Chondrocyte (in vitro differentiated cells): ENCODE data around the gene GSTK1. TPM values are rescaled to one million over a fixed set of nuclear protein-coding genes. Genes with fewer than 3 reads are reported as not detected.

ENCODE experiments used
- DNase-seq: peaks from one replicate; pipeline ENCODE4 v3.0.0; 2021; ENCODE audit warnings: mixed read lengths, low spot score
- H3K27ac Mint-ChIP-seq: one replicate; pipeline ENCODE4 v1.8.0; 2021; ENCODE audit warnings: mild to moderate bottlenecking, moderate library complexity, mixed read lengths; ENCODE audit not compliant: unreplicated experiment
- H3K27me3 Mint-ChIP-seq: 2 replicates; pipeline ENCODE4 v1.8.0; 2021; ENCODE audit warnings: low read depth, mixed read lengths
- H3K36me3 Mint-ChIP-seq: 2 replicates; pipeline ENCODE4 v1.8.0; 2021; ENCODE audit warnings: low read depth, mixed read lengths
- H3K4me1 Mint-ChIP-seq: 2 replicates; pipeline ENCODE4 v1.8.0; 2021; ENCODE audit warnings: low read depth, mild to moderate bottlenecking, mixed read lengths
- H3K4me3 Mint-ChIP-seq: one replicate; pipeline ENCODE4 v1.8.0; 2021; ENCODE audit warnings: mild to moderate bottlenecking, moderate library complexity, mixed read lengths; ENCODE audit not compliant: unreplicated experiment
- H3K9me3 Mint-ChIP-seq: 2 replicates; pipeline ENCODE4 v1.8.0; 2021; ENCODE audit warnings: low read depth, mixed read lengths
- total RNA-seq: library from RNA; stranded (reverse); gene quantifications from 3 replicates; pipeline ENCODE4 v1.2.1, GENCODE V29; 2021
- TF ChIP-seq, protein P1 (sequence below): fragments of 200-600 bp; sonication (generic); IDR thresholded peaks from 2 replicates; pipeline ENCODE4 v1.5.0; 2021; ENCODE audit warnings: antibody characterized with exemption, mild to moderate bottlenecking, moderate library complexity

The GSTK1 gene
- total RNA-seq, 1 donor from 2014 or later = 70.1 TPM

DNA sequence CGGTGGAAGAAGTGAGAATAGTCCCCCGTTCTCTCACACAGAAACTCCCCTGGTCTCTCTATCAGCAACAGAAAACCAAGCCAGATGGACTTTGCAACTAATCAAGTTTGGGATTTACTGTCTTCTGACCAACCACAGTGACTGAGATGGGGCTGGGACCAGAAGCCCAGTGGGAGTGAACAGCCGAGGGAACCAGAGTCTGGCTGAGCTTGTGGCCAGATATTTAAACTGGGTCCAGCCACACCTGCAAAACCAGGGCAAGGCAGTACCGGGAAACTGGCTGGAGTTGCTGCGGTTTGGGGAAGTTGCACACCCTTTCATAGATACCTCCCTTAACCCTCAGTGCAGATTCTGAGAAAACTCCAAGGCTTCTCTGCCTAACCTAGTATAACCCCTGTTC lies 6.0 kb downstream of the GSTK1 start:
- Mint-ChIP-seq H3K4me3 (no peak overlapping the region), H3K27me3 (no peaks in the 10 kb centered on the region), H3K36me3 (peaks cover 20% of the 10 kb centered on the region), H3K27ac (no peak overlapping the region), H3K9me3 (no peaks in the 10 kb centered on the region), H3K4me1 (peaks cover 11% of the 10 kb centered on the region)
- DNase-seq = no peak
- TF ChIP-seq, protein P1, sequence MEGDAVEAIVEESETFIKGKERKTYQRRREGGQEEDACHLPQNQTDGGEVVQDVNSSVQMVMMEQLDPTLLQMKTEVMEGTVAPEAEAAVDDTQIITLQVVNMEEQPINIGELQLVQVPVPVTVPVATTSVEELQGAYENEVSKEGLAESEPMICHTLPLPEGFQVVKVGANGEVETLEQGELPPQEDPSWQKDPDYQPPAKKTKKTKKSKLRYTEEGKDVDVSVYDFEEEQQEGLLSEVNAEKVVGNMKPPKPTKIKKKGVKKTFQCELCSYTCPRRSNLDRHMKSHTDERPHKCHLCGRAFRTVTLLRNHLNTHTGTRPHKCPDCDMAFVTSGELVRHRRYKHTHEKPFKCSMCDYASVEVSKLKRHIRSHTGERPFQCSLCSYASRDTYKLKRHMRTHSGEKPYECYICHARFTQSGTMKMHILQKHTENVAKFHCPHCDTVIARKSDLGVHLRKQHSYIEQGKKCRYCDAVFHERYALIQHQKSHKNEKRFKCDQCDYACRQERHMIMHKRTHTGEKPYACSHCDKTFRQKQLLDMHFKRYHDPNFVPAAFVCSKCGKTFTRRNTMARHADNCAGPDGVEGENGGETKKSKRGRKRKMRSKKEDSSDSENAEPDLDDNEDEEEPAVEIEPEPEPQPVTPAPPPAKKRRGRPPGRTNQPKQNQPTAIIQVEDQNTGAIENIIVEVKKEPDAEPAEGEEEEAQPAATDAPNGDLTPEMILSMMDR = no peak

DNA sequence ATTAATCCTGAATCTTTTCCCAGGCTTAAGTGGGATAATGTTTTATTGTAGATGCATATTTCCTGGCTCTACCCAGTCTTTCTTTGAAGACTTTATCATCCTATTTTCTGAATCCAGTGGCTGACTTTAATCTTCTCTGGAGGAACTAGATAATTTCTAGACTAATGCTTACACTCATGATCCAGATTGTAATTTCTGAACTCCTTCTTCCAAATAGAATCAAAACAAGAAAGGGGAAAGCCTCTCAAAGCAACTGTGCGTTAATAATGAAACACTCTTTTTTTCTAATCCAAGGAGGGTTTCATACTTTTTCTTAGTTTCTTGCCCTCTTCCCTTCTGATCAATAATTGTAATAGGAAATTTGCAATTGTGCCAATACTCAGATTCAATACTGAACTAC lies 8.0 kb downstream of the GSTK1 start:
- no peaks in the 10 kb centered on the region for H3K4me1 Mint-ChIP-seq
- no peak overlapping the region for H3K4me3 Mint-ChIP-seq
- TF ChIP-seq, protein P1 = no peak
- H3K27me3 Mint-ChIP-seq = no peaks in the 10 kb centered on the region
- H3K27ac Mint-ChIP-seq = no peak overlapping the region
- no peak for DNase-seq
- peaks cover 13% of the 10 kb centered on the region for H3K36me3 Mint-ChIP-seq
- H3K9me3 Mint-ChIP-seq = no peaks in the 10 kb centered on the region

DNA sequence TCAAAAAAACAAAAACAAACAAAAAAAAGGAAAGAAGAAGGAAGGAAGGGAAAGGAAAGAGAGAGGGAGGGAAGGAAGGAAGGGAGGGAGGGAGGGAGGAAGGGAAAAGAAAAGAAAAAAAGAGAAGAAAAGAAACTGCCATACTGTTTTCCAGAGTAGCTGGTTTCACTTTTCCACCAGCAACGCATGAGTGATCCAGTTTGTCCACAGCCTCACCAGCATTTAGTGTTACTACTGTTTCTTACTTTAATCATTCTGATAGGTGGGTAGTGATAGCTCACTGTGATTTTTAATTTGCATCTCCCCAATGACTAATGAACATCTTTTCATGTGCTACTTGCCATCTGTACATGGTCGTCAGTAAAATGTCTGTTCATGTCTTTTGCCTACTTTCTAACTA lies 9.6 kb downstream of the GSTK1 start:
- Mint-ChIP-seq H3K36me3 (peaks cover 8% of the 10 kb centered on the region), H3K4me1 (no peaks in the 10 kb centered on the region)

DNA sequence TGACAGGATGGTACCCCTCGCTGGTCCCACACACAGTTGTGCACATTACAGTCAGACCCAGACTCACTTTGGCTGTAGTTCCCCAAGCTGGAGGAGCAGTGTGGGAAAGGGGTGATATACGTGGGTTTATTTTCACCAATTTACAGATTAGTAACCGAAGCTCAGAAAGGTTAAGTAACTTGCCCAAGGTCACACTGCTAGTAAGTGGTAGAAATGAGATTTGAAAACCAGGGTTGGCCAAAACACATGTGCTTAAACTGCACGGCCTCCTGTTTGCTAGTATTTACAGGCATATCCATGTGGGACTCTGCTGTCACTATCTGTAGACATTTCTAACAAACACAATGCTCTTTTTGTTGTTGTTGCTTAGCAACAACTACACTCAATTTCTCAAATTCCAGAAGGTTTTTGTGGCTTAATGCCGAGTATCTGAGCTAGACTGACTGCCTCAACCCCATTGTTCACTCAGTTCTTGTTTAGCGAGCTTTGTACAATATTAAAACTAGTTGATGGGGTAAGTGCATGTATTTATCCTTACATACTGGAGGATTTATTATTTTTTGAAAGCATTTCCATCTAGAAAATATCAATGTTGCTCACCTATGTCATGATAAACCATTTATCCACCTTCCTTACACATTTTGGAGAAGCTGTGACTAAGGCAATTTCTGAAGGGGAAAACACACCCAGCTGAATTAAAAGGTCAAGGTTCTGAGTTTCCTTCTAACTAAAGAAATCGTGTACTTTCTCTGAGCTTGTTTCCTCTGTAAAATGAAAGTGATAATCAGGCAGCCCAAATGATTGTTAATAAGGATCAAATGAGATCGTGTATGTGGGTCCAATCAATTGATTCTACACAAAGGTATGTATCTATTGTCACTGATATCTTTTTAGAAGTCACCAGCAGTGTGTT lies 16.2 kb downstream of the GSTK1 start:
- H3K4me3 Mint-ChIP-seq = no peak overlapping the region
- peak overlapping the region; percentile 14 for H3K27ac Mint-ChIP-seq
- H3K4me1 Mint-ChIP-seq = peaks cover 12% of the 10 kb centered on the region
- H3K27me3 Mint-ChIP-seq = no peaks in the 10 kb centered on the region
- DNase-seq = no peak
- TF ChIP-seq, protein P1 = no peak
- H3K9me3 Mint-ChIP-seq = no peaks in the 10 kb centered on the region
- no peaks in the 10 kb centered on the region for H3K36me3 Mint-ChIP-seq

More for the DNA sequence above, 9.6 kb downstream of the GSTK1 start:
- TF ChIP-seq, protein P1 = no peak
- H3K27ac Mint-ChIP-seq = no peak overlapping the region
- H3K9me3 Mint-ChIP-seq = no peaks in the 10 kb centered on the region
- DNase-seq = no peak
- H3K27me3 Mint-ChIP-seq = no peaks in the 10 kb centered on the region
- H3K4me3 Mint-ChIP-seq = no peak overlapping the region

DNA sequence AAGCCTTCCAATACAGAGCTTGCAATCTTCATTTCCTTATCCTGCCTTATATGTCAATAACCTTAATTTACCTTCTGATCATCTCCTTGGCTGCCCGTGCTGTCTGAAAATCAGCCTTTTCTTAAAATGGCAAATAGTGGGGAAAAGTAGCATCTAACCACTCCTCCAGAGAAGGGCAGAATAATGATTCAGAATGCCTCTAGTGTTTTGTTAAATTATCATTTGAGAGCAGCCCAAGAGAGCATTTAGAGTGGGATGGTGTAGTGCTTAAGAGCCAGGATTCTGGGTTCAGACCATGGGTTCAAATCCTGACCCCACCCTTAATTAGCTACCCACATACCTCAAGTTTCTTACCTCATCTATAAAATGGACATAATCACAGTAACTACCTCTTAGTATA lies 16.9 kb downstream of the GSTK1 start:
- peaks cover 12% of the 10 kb centered on the region for H3K4me1 Mint-ChIP-seq
- TF ChIP-seq, protein P1 = no peak
- H3K4me3 Mint-ChIP-seq = no peak overlapping the region
- DNase-seq = no peak
- no peaks in the 10 kb centered on the region for H3K36me3 Mint-ChIP-seq
- H3K27me3 Mint-ChIP-seq = no peaks in the 10 kb centered on the region
- H3K27ac Mint-ChIP-seq = no peak overlapping the region
- H3K9me3 Mint-ChIP-seq = no peaks in the 10 kb centered on the region
